Measurements from ENCODE around the gene SH2D1A.

SH2D1A gene

GRCh38 chrX:124414281-124414680, 67.9 kb downstream of the SH2D1A start:
- Histone ChIP-seq H3K4me3 (replicated peaks; ENCODE audit: low read depth, low read length) (no peak overlapping the region), H3K27me3 (replicated peaks; ENCODE audit: control insufficient read depth, insufficient read depth, low read length) (no peaks in the 10 kb centered on the region), H3K36me3 (ENCODE audit: control insufficient read depth, insufficient read depth, low read length) (no peaks in the 10 kb centered on the region)
- DNase-seq (ENCODE audit: extremely low read depth, insufficient read length): no peak
- TF ChIP-seq CTCF (IDR thresholded peaks at IDR 0.05; ENCODE audit: insufficient read depth, low read length, poor library complexity, severe bottlenecking): no peak

- no peak for DNase-seq (ENCODE audit: extremely low read depth, insufficient read length)
- H3K4me3 ChIP-seq (replicated peaks; ENCODE audit: low read depth, low read length): no peak overlapping the region
- no peaks in the 10 kb centered on the region for H3K27me3 ChIP-seq (replicated peaks; ENCODE audit: control insufficient read depth, insufficient read depth, low read length)
- no peaks in the 10 kb centered on the region for H3K36me3 ChIP-seq (ENCODE audit: control insufficient read depth, insufficient read depth, low read length)
- TF ChIP-seq CTCF (IDR thresholded peaks at IDR 0.05; ENCODE audit: insufficient read depth, low read length, poor library complexity, severe bottlenecking): no peak
These were observed 68.9 kb downstream of the SH2D1A start for GRCh38 chrX:124415115-124415800.

- Histone ChIP-seq H3K4me3 (replicated peaks; ENCODE audit: low read depth, low read length) (no peak overlapping the region), H3K27me3 (replicated peaks; ENCODE audit: control insufficient read depth, insufficient read depth, low read length) (no peaks in the 10 kb centered on the region), H3K36me3 (ENCODE audit: control insufficient read depth, insufficient read depth, low read length) (no peaks in the 10 kb centered on the region)
- DNase-seq (ENCODE audit: extremely low read depth, insufficient read length): no peak
- no peak for TF ChIP-seq CTCF (IDR thresholded peaks at IDR 0.05; ENCODE audit: insufficient read depth, low read length, poor library complexity, severe bottlenecking)
These were observed 75.7 kb downstream of the SH2D1A start for GRCh38 chrX:124421898-124422655.
